Sigmoid colon (tissue), 4 donors: ENCODE data around the gene KCNJ11.

Source experiments
- POLR2AphosphoS5 ChIP-seq, 4 donors: sonication (generic); formaldehyde crosslinking; IDR thresholded peaks; one replicate each; pipeline ENCODE4 v1.6.1; 2017; ENCODE audit warnings: antibody characterized with exemption in 4 of 4
- TF ChIP-seq, protein P1 (sequence below), 4 experiments: fragments of 450-650 bp in 3 of 4; fragments of 200-600 bp in 1 of 4; IDR thresholded peaks; one replicate each; pipeline ENCODE4 v1.5.1; 2016 to 2019; ENCODE audit warnings: antibody characterized with exemption in 4 of 4, mild to moderate bottlenecking in 3 of 4, moderate library complexity in 2 of 4

DNA sequence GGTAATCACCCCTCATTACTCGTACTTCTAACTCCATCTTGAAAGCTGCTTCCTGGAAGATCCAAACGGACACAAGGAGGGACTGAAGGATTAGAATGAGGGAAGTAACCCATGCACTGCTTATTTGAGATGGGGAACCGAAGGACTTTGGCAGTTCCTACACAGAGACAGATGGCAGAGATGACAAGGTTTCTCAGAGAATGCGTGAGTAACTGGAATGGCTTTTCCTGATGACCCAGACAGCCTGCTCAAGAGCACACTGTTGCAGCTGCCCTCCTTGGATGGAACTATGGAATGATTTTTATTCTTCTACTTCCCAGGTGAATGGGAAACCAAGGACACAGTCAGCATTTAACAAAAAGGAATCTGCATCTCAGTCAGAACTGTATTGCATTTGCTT lies 7.3 kb downstream of the KCNJ11 start:
- TF ChIP-seq POLR2AphosphoS5 (IDR thresholded peaks at IDR 0.05): no peak
- TF ChIP-seq, protein P1, sequence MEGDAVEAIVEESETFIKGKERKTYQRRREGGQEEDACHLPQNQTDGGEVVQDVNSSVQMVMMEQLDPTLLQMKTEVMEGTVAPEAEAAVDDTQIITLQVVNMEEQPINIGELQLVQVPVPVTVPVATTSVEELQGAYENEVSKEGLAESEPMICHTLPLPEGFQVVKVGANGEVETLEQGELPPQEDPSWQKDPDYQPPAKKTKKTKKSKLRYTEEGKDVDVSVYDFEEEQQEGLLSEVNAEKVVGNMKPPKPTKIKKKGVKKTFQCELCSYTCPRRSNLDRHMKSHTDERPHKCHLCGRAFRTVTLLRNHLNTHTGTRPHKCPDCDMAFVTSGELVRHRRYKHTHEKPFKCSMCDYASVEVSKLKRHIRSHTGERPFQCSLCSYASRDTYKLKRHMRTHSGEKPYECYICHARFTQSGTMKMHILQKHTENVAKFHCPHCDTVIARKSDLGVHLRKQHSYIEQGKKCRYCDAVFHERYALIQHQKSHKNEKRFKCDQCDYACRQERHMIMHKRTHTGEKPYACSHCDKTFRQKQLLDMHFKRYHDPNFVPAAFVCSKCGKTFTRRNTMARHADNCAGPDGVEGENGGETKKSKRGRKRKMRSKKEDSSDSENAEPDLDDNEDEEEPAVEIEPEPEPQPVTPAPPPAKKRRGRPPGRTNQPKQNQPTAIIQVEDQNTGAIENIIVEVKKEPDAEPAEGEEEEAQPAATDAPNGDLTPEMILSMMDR (IDR thresholded peaks at IDR 0.05): no peak
